GM18909 (cell line): ENCODE measurements around the gene TCP11.

Source experiments
- ATAC-seq: cut with Tn5 transposase; IDR thresholded peaks from one replicate; pipeline ENCODE4 v1.9.1; 2021; ENCODE audit warnings: mild to moderate bottlenecking; ENCODE audit not compliant: unreplicated experiment, poor library complexity

The TCP11 gene

GRCh38 chr6:35083507-35083906 is 57.6 kb downstream of the TCP11 start:
- ATAC-seq: no peak

GRCh38 chr6:35082733-35083403 is 58.3 kb downstream of the TCP11 start:
- ATAC-seq: no peak

GRCh38 chr6:35082046-35082732 is 59.0 kb downstream of the TCP11 start:
- no peak for ATAC-seq

- ATAC-seq: no peak
Measured at GRCh38 chr6:35081426-35081851, 59.7 kb downstream of the TCP11 start.

- no peak for ATAC-seq
Measured at GRCh38 chr6:35080821-35081425, 60.2 kb downstream of the TCP11 start.

- ATAC-seq: no peak
Measured at GRCh38 chr6:35080016-35080680, 61.0 kb downstream of the TCP11 start.

- ATAC-seq: no peak
Measured at GRCh38 chr6:35079311-35080000, 61.7 kb downstream of the TCP11 start.

- no peak for ATAC-seq
Measured at GRCh38 chr6:35078896-35079295, 62.2 kb downstream of the TCP11 start.

GRCh38 chr6:35078226-35078850 is 62.8 kb downstream of the TCP11 start:
- ATAC-seq: no peak

GRCh38 chr6:35077713-35078105 is 63.4 kb downstream of the TCP11 start:
- ATAC-seq: no peak

- no peak for ATAC-seq
Measured at GRCh38 chr6:35076997-35077712, 64.0 kb downstream of the TCP11 start.

- ATAC-seq: no peak
Measured at GRCh38 chr6:35073766-35074471, 67.2 kb downstream of the TCP11 start.

GRCh38 chr6:35073211-35073610 is 67.9 kb downstream of the TCP11 start:
- ATAC-seq: no peak

GRCh38 chr6:35072698-35073055 is 68.5 kb downstream of the TCP11 start:
- no peak for ATAC-seq

GRCh38 chr6:35072051-35072697 is 69.0 kb downstream of the TCP11 start:
- ATAC-seq: no peak

GRCh38 chr6:35071347-35071994 is 69.7 kb downstream of the TCP11 start:
- no peak for ATAC-seq

- ATAC-seq: no peak
Measured at GRCh38 chr6:35070111-35070510, 71.0 kb downstream of the TCP11 start.

- no peak for ATAC-seq
Measured at GRCh38 chr6:35069262-35069661, 71.9 kb downstream of the TCP11 start.
